ENCODE results near the gene GREB1.

The GREB1 gene

GRCh38 chr2:11559786-11560155 is 25.9 kb downstream of the GREB1 start:
- no peak for DNase-seq (ENCODE audit: low spot score)

- DNase-seq (ENCODE audit: low spot score): no peak
These were observed 27.0 kb downstream of the GREB1 start for GRCh38 chr2:11560806-11561205.

GRCh38 chr2:11562011-11562410 is 28.2 kb downstream of the GREB1 start:
- DNase-seq (ENCODE audit: low spot score): no peak

- no peak for DNase-seq (ENCODE audit: low spot score)
These were observed 28.6 kb downstream of the GREB1 start for GRCh38 chr2:11562476-11562875.

- DNase-seq (ENCODE audit: low spot score): no peak
These were observed 30.2 kb downstream of the GREB1 start for GRCh38 chr2:11563784-11564666.

- DNase-seq (ENCODE audit: low spot score): no peak
These were observed 31.1 kb downstream of the GREB1 start for GRCh38 chr2:11564816-11565567.

GRCh38 chr2:11566383-11566782 is 32.5 kb downstream of the GREB1 start:
- DNase-seq (ENCODE audit: low spot score): no peak

GRCh38 chr2:11567631-11568031 is 33.8 kb downstream of the GREB1 start:
- no peak for DNase-seq (ENCODE audit: low spot score)

- DNase-seq (ENCODE audit: low spot score): no peak
These were observed 34.6 kb downstream of the GREB1 start for GRCh38 chr2:11568436-11568835.

GRCh38 chr2:11569636-11570035 is 35.8 kb downstream of the GREB1 start:
- no peak for DNase-seq (ENCODE audit: low spot score)

- DNase-seq (ENCODE audit: low spot score): no peak
These were observed 37.3 kb downstream of the GREB1 start for GRCh38 chr2:11571170-11571569.

- DNase-seq (ENCODE audit: low spot score): no peak
These were observed 39.2 kb downstream of the GREB1 start for GRCh38 chr2:11572996-11573395.

- no peak for DNase-seq (ENCODE audit: low spot score)
These were observed 39.8 kb downstream of the GREB1 start for GRCh38 chr2:11573418-11574175.

GRCh38 chr2:11574176-11575046 is 40.6 kb downstream of the GREB1 start:
- DNase-seq (ENCODE audit: low spot score): no peak

GRCh38 chr2:11576398-11576797 is 42.6 kb downstream of the GREB1 start:
- no peak for DNase-seq (ENCODE audit: low spot score)

- DNase-seq (ENCODE audit: low spot score): no peak
These were observed 43.4 kb downstream of the GREB1 start for GRCh38 chr2:11577101-11577883.

GRCh38 chr2:11578081-11578948 is 44.5 kb downstream of the GREB1 start:
- DNase-seq (ENCODE audit: low spot score): no peak

GRCh38 chr2:11578986-11579774 is 45.3 kb downstream of the GREB1 start:
- no peak for DNase-seq (ENCODE audit: low spot score)
